IMR-90 (cell line): ENCODE data around the gene ARFGEF3.

Experiments
- CEBPB ChIP-seq: IDR thresholded peaks from 2 replicates; pipeline ENCODE4 v1.6.1; 2012; ENCODE audit warnings: low read depth, low read length, improper control_type of control experiment
- FOS ChIP-seq: fragments of 150-350 bp; IDR thresholded peaks from 2 replicates; pipeline ENCODE4 v1.6.1; 2016; ENCODE audit warnings: low read depth, low read length
- MAFK ChIP-seq: IDR thresholded peaks from 2 replicates; pipeline ENCODE4 v1.6.1; 2012; ENCODE audit warnings: low read depth, low read length, improper control_type of control experiment
- MAZ ChIP-seq: IDR thresholded peaks from 2 replicates; pipeline ENCODE4 v1.6.1; 2012; ENCODE audit warnings: low read depth, mild to moderate bottlenecking, low read length, improper control_type of control experiment, moderate library complexity, borderline replicate concordance
- MXI1 ChIP-seq: IDR thresholded peaks from 2 replicates; pipeline ENCODE4 v1.6.1; 2012; ENCODE audit warnings: low read depth, mild to moderate bottlenecking, low read length, moderate library complexity, borderline replicate concordance
- NFE2L2 ChIP-seq: fragments of 150-350 bp; IDR thresholded peaks from 2 replicates; pipeline ENCODE4 v1.6.1; 2016; ENCODE audit warnings: low read depth, mild to moderate bottlenecking, low read length
- POLR2A ChIP-seq: IDR thresholded peaks from 2 replicates; pipeline ENCODE4 v1.6.1; 2012; ENCODE audit warnings: mild to moderate bottlenecking, low read depth, low read length
- RAD21 ChIP-seq: IDR thresholded peaks from 2 replicates; pipeline ENCODE4 v1.6.1; 2012; ENCODE audit warnings: low read length, improper control_type of control experiment
- RCOR1 ChIP-seq: IDR thresholded peaks from 2 replicates; pipeline ENCODE4 v1.6.1; 2012; ENCODE audit warnings: mild to moderate bottlenecking, low read length, improper control_type of control experiment; ENCODE audit not compliant: insufficient replicate concordance
- RFX5 ChIP-seq: IDR thresholded peaks from 2 replicates; pipeline ENCODE4 v1.8.0; 2012; ENCODE audit warnings: low read depth, mild to moderate bottlenecking, low read length, moderate library complexity
- SMC3 ChIP-seq: fragments of 150-350 bp; IDR thresholded peaks from 2 replicates; pipeline ENCODE4 v1.6.1; 2016; ENCODE audit warnings: low read depth, mild to moderate bottlenecking, antibody characterized with exemption, low read length, moderate library complexity
- USF2 ChIP-seq: fragments of 150-350 bp; IDR thresholded peaks from 2 replicates; pipeline ENCODE4 v1.6.1; 2017; ENCODE audit warnings: mild to moderate bottlenecking, antibody characterized with exemption, low read length, low read depth
- TF ChIP-seq, protein P1 (sequence below): conservative IDR thresholded peaks from 2 replicates; pipeline ENCODE4 v1.5.1; 2012; ENCODE audit warnings: mild to moderate bottlenecking, low read depth, low read length, improper control_type of control experiment
- TF ChIP-seq, protein P2 (sequence below): fragments of 150-350 bp; IDR thresholded peaks from 2 replicates; pipeline ENCODE4 v1.6.1; 2016; ENCODE audit warnings: low read depth, mild to moderate bottlenecking, low read length, moderate library complexity, borderline replicate concordance

DNA sequence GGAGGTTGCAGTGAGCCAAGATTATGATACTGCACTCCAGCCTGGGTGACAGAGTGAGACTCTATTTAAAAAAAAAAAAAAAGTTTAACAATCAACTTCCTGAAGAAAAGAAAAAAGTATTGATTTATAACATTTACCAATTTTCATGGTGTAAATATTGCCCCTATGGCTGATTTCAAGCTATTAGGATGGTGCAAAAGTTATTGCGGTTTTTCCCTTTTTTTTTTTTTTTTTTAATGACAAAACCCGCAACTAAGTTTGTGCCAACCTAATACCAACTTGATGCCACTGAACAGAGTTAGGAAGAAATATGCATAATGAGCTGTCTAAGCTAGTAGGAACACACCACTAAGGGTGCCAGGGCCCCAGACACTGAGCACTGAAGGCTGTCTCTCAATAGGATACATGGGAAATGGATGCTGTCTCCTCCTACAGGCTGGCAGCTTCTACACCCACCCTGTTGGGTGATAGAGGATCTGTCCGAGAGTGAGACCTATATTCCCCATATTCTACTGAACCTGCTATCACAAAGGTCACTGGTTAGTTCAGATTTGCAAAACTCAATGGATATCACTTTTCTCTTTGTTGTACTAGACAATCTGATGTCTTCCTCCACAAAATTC, 48.0 kb upstream of the ARFGEF3 start:
- TF ChIP-seq MAZ (no peak), RFX5 (no peak), MXI1 (no peak), USF2 (no peak), CEBPB (no peak), POLR2A (no peak), RAD21 (no peak), RCOR1 (no peak), SMC3 (no peak), FOS (no peak), MAFK (no peak), NFE2L2 (no peak)
- TF ChIP-seq, protein P1, sequence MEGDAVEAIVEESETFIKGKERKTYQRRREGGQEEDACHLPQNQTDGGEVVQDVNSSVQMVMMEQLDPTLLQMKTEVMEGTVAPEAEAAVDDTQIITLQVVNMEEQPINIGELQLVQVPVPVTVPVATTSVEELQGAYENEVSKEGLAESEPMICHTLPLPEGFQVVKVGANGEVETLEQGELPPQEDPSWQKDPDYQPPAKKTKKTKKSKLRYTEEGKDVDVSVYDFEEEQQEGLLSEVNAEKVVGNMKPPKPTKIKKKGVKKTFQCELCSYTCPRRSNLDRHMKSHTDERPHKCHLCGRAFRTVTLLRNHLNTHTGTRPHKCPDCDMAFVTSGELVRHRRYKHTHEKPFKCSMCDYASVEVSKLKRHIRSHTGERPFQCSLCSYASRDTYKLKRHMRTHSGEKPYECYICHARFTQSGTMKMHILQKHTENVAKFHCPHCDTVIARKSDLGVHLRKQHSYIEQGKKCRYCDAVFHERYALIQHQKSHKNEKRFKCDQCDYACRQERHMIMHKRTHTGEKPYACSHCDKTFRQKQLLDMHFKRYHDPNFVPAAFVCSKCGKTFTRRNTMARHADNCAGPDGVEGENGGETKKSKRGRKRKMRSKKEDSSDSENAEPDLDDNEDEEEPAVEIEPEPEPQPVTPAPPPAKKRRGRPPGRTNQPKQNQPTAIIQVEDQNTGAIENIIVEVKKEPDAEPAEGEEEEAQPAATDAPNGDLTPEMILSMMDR: no peak
- TF ChIP-seq, protein P2, sequence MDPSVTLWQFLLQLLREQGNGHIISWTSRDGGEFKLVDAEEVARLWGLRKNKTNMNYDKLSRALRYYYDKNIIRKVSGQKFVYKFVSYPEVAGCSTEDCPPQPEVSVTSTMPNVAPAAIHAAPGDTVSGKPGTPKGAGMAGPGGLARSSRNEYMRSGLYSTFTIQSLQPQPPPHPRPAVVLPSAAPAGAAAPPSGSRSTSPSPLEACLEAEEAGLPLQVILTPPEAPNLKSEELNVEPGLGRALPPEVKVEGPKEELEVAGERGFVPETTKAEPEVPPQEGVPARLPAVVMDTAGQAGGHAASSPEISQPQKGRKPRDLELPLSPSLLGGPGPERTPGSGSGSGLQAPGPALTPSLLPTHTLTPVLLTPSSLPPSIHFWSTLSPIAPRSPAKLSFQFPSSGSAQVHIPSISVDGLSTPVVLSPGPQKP: no peak
